PC-9 (cell line): ENCODE data around the gene XRCC6. TPM values are rescaled to one million over a fixed set of nuclear protein-coding genes. Genes with fewer than 3 reads are reported as not detected.

ENCODE experiments used
- BruUV-seq: library from RNA; stranded (reverse); fragments of 400-500 nt; replicated peaks from 2 replicates; lab custom pipeline; 2021; lab: Mats Ljungman, UMichigan
- CTCF ChIA-PET: fragments of 300-600 bp; sonication (Branson Sonifier 250); formaldehyde crosslinking; loops from one replicate; lab custom pipeline; 2022; ENCODE audit warnings: antibody characterized with exemption; lab: Charles Lee
- POLR2A ChIA-PET: fragments of 300-600 bp; sonication (Branson Sonifier 250); formaldehyde crosslinking; loops from one replicate; lab custom pipeline; 2022; ENCODE audit warnings: antibody characterized with exemption; ENCODE audit not compliant: unreplicated experiment; lab: Charles Lee
- DNase-seq, 2 experiments: peaks; one replicate each; pipeline versions ENCODE4 v3.0.0 to v3.0.0-alpha.2; 2015 to 2022; ENCODE audit warnings: mixed read lengths in 1 of 2
- H2AFZ ChIP-seq: fragments of 200-600 bp; sonication (generic); 2 replicates; pipeline ENCODE4 v1.8.1; 2017; ENCODE audit warnings: antibody characterized with exemption
- H3F3A ChIP-seq: fragments of 200-600 bp; sonication (generic); 2 replicates; pipeline ENCODE4 v1.8.1; 2017; ENCODE audit warnings: antibody characterized with exemption, mild to moderate bottlenecking, low read depth; ENCODE audit not compliant: insufficient read depth
- H3K27ac ChIP-seq: fragments of 200-600 bp; sonication (generic); 2 replicates; pipeline ENCODE4 v1.6.1; 2016; ENCODE audit warnings: mixed run types
- H3K27me3 ChIP-seq: fragments of 200-600 bp; sonication (generic); 2 replicates; pipeline ENCODE4 v1.6.1; 2016; ENCODE audit warnings: low read depth, mixed run types; ENCODE audit not compliant: insufficient read depth
- H3K36me3 ChIP-seq: fragments of 200-600 bp; sonication (generic); 2 replicates; pipeline ENCODE4 v1.6.1; 2016; ENCODE audit warnings: low read depth, mixed run types
- H3K4me1 ChIP-seq: fragments of 200-600 bp; sonication (generic); replicated peaks from 2 replicates; pipeline ENCODE4 v1.6.1; 2016; ENCODE audit warnings: mixed run types; ENCODE audit not compliant: insufficient read depth
- H3K4me2 ChIP-seq: fragments of 200-600 bp; sonication (generic); 2 replicates; pipeline ENCODE4 v1.6.1; 2017; ENCODE audit warnings: mixed run types
- H3K4me3 ChIP-seq: fragments of 200-600 bp; sonication (generic); 2 replicates; pipeline ENCODE4 v1.6.1; 2016; ENCODE audit warnings: mixed run types
- H3K79me2 ChIP-seq: fragments of 200-600 bp; sonication (generic); 2 replicates; pipeline ENCODE4 v1.6.1; 2017; ENCODE audit warnings: low read depth, mixed run types
- H3K9me2 ChIP-seq: fragments of 200-600 bp; sonication (generic); 2 replicates; pipeline ENCODE4 v1.8.1; 2017; ENCODE audit warnings: mild to moderate bottlenecking; ENCODE audit not compliant: insufficient read depth
- H3K9me3 ChIP-seq: fragments of 200-600 bp; sonication (generic); 2 replicates; pipeline ENCODE4 v1.8.1; 2016; ENCODE audit warnings: low read depth; ENCODE audit not compliant: insufficient read depth
- H4K20me1 ChIP-seq: fragments of 200-600 bp; sonication (generic); 2 replicates; pipeline ENCODE4 v1.8.1; 2017; ENCODE audit not compliant: insufficient read depth
- EZH2 ChIP-seq: fragments of 200-600 bp; sonication (generic); IDR thresholded peaks from 2 replicates; pipeline ENCODE4 v1.8.0; 2017; ENCODE audit warnings: antibody characterized with exemption, low read depth
- intact Hi-C: fragments of 100-400 bp; cut with micrococcal nuclease; formaldehyde crosslinking; loops from one replicate; pipeline ENCODE4 v1.10.0; 2022; ENCODE audit not compliant: unreplicated experiment
- total RNA-seq: library from RNA; stranded (reverse); gene quantifications from 2 replicates; pipeline ENCODE4 v1.2.3, GENCODE V29; 2021
- TF ChIP-seq, protein P1 (sequence below): fragments of 200-600 bp; sonication (generic); conservative IDR thresholded peaks from 2 replicates; pipeline ENCODE4 v1.6.1; 2017; ENCODE audit warnings: mixed run types, antibody characterized with exemption, mild to moderate bottlenecking, moderate library complexity

The XRCC6 gene
- total RNA-seq, 1 experiment from 2014 or later, result 486 TPM

DNA sequence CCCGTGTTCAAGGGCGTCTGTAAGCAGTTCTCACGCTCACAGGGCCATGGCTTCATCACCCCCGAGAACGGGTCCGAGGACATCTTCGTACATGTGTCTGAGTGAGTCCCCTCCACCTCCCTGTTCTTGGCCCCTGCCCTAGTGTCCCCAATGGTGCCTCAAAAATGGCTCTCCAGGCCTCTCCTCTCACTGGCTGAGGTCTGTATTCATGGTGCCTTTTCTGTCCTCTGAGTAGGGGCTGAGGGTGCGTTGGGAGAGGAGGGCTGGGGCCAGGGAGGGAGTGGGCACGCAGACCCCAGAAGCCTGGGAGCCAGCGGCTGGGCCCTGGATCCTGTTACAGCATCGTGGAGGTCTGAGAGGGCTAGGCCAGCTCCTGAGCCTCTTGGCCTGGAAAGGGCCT, 47.4 kb upstream of the XRCC6 start:
- Histone ChIP-seq H3K4me1 (no peaks in the 10 kb centered on the region), H3K9me3 (no peaks in the 10 kb centered on the region), H3K79me2 (no peaks in the 10 kb centered on the region), H3K27me3 (no peaks in the 10 kb centered on the region), H2AFZ (no peak overlapping the region), H3K27ac (no peak overlapping the region), H3K4me3 (no peak overlapping the region), H4K20me1 (no peaks in the 10 kb centered on the region), H3K36me3 (no peaks in the 10 kb centered on the region), H3K4me2 (no peak overlapping the region), H3F3A (no peaks in the 10 kb centered on the region), H3K9me2 (no peaks in the 10 kb centered on the region)
- no peak for DNase-seq
- intact Hi-C loops, result no loop called here
- ChIA-PET POLR2A (no interaction called here), CTCF (no interaction called here)
- BruUV-seq, result TSS peak; percentile 33
- no peak for TF ChIP-seq EZH2

DNA sequence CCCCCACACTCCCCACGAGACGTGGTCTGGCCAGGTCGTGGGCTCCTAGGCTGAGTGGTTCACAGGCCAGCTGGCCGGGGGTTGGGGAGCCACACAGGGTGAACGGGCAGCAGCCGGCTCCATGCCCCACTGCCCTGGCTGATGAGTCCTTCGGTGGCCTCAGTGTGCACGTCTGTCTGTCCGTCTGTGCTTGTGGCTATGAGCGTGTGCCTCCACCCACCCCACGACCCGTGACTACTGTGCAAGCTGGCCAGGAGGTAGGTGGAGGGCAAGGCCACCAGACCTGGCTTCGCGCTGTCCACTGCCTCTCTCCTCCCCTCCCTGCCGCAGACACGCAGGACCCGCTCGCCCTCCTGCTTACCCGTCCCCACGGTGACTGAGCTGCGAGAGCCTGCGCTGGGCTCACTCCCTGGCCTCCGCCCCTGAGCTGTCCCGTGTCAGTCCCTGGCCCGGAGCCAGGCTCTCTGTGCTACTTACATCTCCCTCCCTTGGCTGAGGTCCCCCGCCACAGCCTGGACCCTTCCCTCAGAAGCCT, 46.2 kb upstream of the XRCC6 start:
- no peak for DNase-seq
- H3K79me2 ChIP-seq, result no peaks in the 10 kb centered on the region
- no peaks in the 10 kb centered on the region for H3K36me3 ChIP-seq
- H3K4me1 ChIP-seq, result no peaks in the 10 kb centered on the region
- H2AFZ ChIP-seq, result no peak overlapping the region
- ChIA-PET CTCF (no interaction called here), POLR2A (no interaction called here)
- H3F3A ChIP-seq, result no peaks in the 10 kb centered on the region
- no peak overlapping the region for H3K4me3 ChIP-seq
- BruUV-seq, result no TSS peak
- intact Hi-C loops, result no loop called here
- no peak overlapping the region for H3K4me2 ChIP-seq
- no peak overlapping the region for H3K27ac ChIP-seq
- no peaks in the 10 kb centered on the region for H4K20me1 ChIP-seq
- H3K9me3 ChIP-seq, result no peaks in the 10 kb centered on the region
- no peak for TF ChIP-seq EZH2
- TF ChIP-seq, protein P1, sequence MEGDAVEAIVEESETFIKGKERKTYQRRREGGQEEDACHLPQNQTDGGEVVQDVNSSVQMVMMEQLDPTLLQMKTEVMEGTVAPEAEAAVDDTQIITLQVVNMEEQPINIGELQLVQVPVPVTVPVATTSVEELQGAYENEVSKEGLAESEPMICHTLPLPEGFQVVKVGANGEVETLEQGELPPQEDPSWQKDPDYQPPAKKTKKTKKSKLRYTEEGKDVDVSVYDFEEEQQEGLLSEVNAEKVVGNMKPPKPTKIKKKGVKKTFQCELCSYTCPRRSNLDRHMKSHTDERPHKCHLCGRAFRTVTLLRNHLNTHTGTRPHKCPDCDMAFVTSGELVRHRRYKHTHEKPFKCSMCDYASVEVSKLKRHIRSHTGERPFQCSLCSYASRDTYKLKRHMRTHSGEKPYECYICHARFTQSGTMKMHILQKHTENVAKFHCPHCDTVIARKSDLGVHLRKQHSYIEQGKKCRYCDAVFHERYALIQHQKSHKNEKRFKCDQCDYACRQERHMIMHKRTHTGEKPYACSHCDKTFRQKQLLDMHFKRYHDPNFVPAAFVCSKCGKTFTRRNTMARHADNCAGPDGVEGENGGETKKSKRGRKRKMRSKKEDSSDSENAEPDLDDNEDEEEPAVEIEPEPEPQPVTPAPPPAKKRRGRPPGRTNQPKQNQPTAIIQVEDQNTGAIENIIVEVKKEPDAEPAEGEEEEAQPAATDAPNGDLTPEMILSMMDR, result no peak
- no peaks in the 10 kb centered on the region for H3K27me3 ChIP-seq
- no peaks in the 10 kb centered on the region for H3K9me2 ChIP-seq

DNA sequence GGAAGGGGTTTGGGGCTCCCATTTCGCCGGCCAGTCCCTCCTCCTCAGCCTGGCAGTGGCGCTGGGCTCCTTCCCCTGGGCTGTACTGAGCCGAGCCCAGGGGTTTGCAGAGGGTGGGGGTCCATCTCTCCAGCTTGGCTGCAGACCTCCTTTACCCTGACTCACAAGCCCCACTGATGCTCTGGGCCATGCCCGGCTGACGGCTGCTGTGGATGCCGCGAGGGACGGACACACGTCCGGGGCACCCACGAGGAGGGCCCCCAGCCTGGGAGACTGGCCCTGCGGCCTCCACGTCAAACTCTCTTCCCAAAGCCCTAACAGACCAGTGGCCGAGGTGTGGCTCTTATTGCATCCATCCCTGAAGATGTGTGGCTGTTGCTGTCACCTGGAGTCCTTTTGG, 45.6 kb upstream of the XRCC6 start:
- intact Hi-C loops, result no loop called here
- Histone ChIP-seq H3K4me3 (no peak overlapping the region), H3K9me3 (no peaks in the 10 kb centered on the region), H3K4me1 (no peaks in the 10 kb centered on the region), H3K27ac (no peak overlapping the region), H3K79me2 (no peaks in the 10 kb centered on the region), H3K9me2 (no peaks in the 10 kb centered on the region), H3K4me2 (no peak overlapping the region), H4K20me1 (no peaks in the 10 kb centered on the region), H2AFZ (no peak overlapping the region), H3K27me3 (no peaks in the 10 kb centered on the region), H3F3A (no peaks in the 10 kb centered on the region), H3K36me3 (no peaks in the 10 kb centered on the region)
- BruUV-seq, result no TSS peak
- DNase-seq, result no peak
- ChIA-PET CTCF (no interaction called here), POLR2A (no interaction called here)
- no peak for TF ChIP-seq EZH2
- TF ChIP-seq, protein P1, result no peak

DNA sequence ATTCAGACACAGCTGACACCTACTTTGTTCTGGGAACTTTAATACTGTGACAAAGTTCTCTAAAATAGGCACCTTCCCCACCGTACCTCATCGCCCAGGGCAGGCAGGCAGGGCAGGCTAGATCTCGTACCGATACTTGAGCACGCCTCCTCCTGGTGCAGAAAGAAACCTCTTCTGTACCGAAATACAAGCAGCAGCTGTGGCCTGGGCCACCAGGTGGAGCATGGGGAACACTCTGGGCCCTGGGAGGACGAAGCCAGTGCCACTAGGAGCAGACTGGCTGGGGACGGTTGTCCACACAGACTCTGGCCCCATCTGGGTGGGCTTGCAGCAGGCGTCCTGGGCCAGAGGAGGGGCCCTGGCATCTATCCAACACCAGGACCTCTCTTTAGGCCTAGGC, 44.2 kb upstream of the XRCC6 start:
- BruUV-seq, result TSS peak; percentile 13
- Histone ChIP-seq H3K27ac (no peak overlapping the region), H3K79me2 (no peaks in the 10 kb centered on the region), H3K36me3 (no peaks in the 10 kb centered on the region), H2AFZ (no peak overlapping the region), H3K4me2 (no peak overlapping the region), H3K4me1 (no peaks in the 10 kb centered on the region), H4K20me1 (no peaks in the 10 kb centered on the region), H3K27me3 (no peaks in the 10 kb centered on the region), H3K9me3 (no peaks in the 10 kb centered on the region), H3K4me3 (no peak overlapping the region), H3F3A (no peaks in the 10 kb centered on the region), H3K9me2 (no peaks in the 10 kb centered on the region)
- CTCF ChIA-PET, result interaction anchor here (1.6 kb wide), 1 partner anchor 33 kb away, joined by 3 read pairs; no protein-coding TSS in a partner anchor
- TF ChIP-seq EZH2, result no peak
- TF ChIP-seq, protein P1, result peak; percentile 88
- intact Hi-C loops, result no loop called here
- DNase-seq, result peak; percentile 63 to 67
- POLR2A ChIA-PET, result interaction anchor here (0.6 kb wide), 1 partner anchor 333 kb away, joined by 4 read pairs; no protein-coding TSS in a partner anchor
